HuH-7 (cell line): Measurements from ENCODE around the gene STPG3.
A peak's percentile ranks its signal among the peaks of the same experiment; 100 is the strongest.
"Not testable (repeated sequence)": the region's sequence is repeated elsewhere in the genome, so short reads cannot be mapped to it uniquely, and the experiment has no call there.

ENCODE experiments used
- DNase-seq: peaks from one replicate; pipeline ENCODE4 v3.0.0; 2011; ENCODE audit warnings: low spot score

STPG3 gene

GRCh38 chr9:137245450-137246421, 5.3 kb upstream of the STPG3 start:
- DNase-seq: no peak

- no peak for DNase-seq
Measured at GRCh38 chr9:137247135-137247915, 3.8 kb upstream of the STPG3 start.

GRCh38 chr9:137247916-137248175, 3.2 kb upstream of the STPG3 start:
- no peak for DNase-seq

- no peak for DNase-seq
Measured at GRCh38 chr9:137250329-137251193, 525 bp upstream of the STPG3 start.

- DNase-seq: no peak
Measured at GRCh38 chr9:137251490-137252268, 593 bp downstream of the STPG3 start.

GRCh38 chr9:137252555-137253506, 1.7 kb downstream of the STPG3 start:
- no peak for DNase-seq

GRCh38 chr9:137253717-137254623, 2.9 kb downstream of the STPG3 start:
- no peak for DNase-seq

- peak; percentile 99 for DNase-seq
Measured at GRCh38 chr9:137254624-137255447, 3.8 kb downstream of the STPG3 start, which contains the start of gene NELFB. NELFB (plus strand) TSS chr9:137255327.

GRCh38 chr9:137255448-137256114, 4.5 kb downstream of the STPG3 start:
- peak; percentile 75 for DNase-seq

- no peak for DNase-seq
Measured at GRCh38 chr9:137256362-137256761, 5.3 kb downstream of the STPG3 start.

GRCh38 chr9:137256856-137257255, 5.8 kb downstream of the STPG3 start:
- no peak for DNase-seq

- DNase-seq: not testable (repeated sequence)
Measured at GRCh38 chr9:137262173-137262908, 11.3 kb downstream of the STPG3 start.

GRCh38 chr9:137262909-137263285, 11.8 kb downstream of the STPG3 start:
- DNase-seq: no peak

GRCh38 chr9:137263506-137263905, 12.4 kb downstream of the STPG3 start:
- no peak for DNase-seq

GRCh38 chr9:137264067-137264466, 13.0 kb downstream of the STPG3 start:
- DNase-seq: no peak

- DNase-seq: no peak
Measured at GRCh38 chr9:137265496-137266161, 14.5 kb downstream of the STPG3 start.

GRCh38 chr9:137266162-137266527, 15.1 kb downstream of the STPG3 start:
- DNase-seq: no peak
